ENCODE measurements around the gene GIT1.

GIT1 gene, protein sequence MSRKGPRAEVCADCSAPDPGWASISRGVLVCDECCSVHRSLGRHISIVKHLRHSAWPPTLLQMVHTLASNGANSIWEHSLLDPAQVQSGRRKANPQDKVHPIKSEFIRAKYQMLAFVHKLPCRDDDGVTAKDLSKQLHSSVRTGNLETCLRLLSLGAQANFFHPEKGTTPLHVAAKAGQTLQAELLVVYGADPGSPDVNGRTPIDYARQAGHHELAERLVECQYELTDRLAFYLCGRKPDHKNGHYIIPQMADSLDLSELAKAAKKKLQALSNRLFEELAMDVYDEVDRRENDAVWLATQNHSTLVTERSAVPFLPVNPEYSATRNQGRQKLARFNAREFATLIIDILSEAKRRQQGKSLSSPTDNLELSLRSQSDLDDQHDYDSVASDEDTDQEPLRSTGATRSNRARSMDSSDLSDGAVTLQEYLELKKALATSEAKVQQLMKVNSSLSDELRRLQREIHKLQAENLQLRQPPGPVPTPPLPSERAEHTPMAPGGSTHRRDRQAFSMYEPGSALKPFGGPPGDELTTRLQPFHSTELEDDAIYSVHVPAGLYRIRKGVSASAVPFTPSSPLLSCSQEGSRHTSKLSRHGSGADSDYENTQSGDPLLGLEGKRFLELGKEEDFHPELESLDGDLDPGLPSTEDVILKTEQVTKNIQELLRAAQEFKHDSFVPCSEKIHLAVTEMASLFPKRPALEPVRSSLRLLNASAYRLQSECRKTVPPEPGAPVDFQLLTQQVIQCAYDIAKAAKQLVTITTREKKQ

DNA sequence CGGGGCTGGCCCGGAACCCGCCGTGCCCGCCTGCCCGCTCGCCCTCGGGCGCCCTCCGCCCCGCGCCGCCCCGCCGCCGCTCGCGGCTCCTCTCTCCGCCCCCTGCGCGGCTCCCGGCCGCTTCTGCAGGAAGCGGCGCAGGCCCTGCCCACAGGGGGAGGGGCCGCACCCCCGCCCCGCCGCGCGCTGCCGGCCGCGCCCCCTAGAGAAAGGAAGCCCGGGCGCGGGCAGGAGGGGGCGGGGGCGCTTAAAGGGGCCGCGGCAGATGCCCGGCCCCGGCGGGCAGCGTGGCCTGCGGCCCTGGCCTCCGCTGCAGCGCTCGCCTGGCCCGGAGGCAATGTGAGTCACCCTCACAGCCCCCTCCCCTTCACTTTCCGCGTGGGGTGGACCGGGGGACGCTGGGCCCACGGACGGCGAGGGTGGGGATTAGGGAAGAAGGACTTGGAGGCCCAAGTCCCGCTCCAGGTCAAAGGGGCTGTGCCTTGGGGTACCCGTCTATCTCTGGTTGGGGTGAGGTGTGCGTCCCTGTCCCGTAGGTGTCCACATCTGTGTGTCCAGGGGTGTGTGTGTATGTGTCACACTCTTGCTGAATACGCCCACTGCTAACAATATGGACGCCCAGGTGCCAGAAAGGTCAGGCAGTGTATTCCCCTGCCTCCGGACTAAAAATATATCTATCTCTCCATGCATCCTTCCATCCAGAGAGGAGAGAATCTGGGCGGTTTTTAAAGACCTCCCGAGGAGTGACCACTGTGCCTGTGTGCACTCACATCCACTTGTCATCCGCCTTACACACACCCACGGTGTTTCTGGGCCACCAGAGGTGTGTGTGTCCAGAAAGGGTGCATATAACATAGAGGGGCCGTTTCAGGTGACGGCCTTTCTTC, at the start of gene GIT1:
Gene GIT1 (minus strand): TSS at position 125 of the 887 bp plus-strand sequence. CDS start 270 bp downstream, outside the sequence.
- Mint-ChIP-seq H3K27me3 (no peaks in the 10 kb centered on the region), H3K27ac (peak within 1 kb of the TSS; percentile 89), H3K4me3 (peak within 1 kb of the TSS; percentile 93), H3K9me3 (no peaks in the 10 kb centered on the region), H3K4me1 (peaks cover 74% of the 10 kb centered on the region), H3K36me3 (ENCODE audit: low read depth) (peaks cover 2% of the 10 kb centered on the region)
- peak; percentile 58 for ATAC-seq
- peak; percentile 83 for DNase-seq

- ATAC-seq, result no peak
- Mint-ChIP-seq H3K27ac (peak overlapping the region; percentile 10), H3K9me3 (no peaks in the 10 kb centered on the region), H3K4me1 (peaks cover 20% of the 10 kb centered on the region), H3K27me3 (no peaks in the 10 kb centered on the region), H3K4me3 (no peak overlapping the region), H3K36me3 (ENCODE audit: low read depth) (peaks cover 34% of the 10 kb centered on the region)
- no peak for DNase-seq
Measured at GRCh38 chr17:29633886-29634285, 44.4 kb upstream of the GIT1 start.

- Mint-ChIP-seq H3K27me3 (no peaks in the 10 kb centered on the region), H3K36me3 (ENCODE audit: low read depth) (peaks cover 24% of the 10 kb centered on the region), H3K4me3 (no peak overlapping the region), H3K27ac (peak overlapping the region; percentile 44), H3K4me1 (peaks cover 38% of the 10 kb centered on the region), H3K9me3 (no peaks in the 10 kb centered on the region)
- ATAC-seq, result no peak
- no peak for DNase-seq
Measured at GRCh38 chr17:29630630-29631193, 41.3 kb upstream of the GIT1 start.

DNA sequence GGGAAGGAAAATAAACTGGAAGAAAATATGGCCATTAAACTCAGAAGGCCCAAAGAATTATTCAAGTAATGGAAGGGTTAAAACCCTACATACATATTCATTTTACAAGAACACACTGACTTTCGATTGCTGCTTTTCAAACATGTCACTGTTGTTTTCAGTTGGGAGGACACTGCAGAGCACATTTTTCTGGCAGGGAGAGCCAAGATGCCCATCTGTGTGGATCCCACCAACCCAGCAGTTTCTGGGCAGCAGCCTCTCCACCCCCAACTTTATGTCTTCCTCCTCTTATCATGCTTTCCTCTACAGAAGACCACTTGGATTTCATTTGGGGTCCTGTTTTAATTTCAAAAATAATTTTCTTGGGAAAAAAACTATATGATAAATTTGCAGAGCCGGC, 40.4 kb upstream of the GIT1 start:
- no peak for ATAC-seq
- H3K27ac Mint-ChIP-seq, result peak overlapping the region; percentile 66
- H3K27me3 Mint-ChIP-seq, result no peaks in the 10 kb centered on the region
- no peaks in the 10 kb centered on the region for H3K9me3 Mint-ChIP-seq
- no peak for DNase-seq
- H3K4me1 Mint-ChIP-seq, result peaks cover 47% of the 10 kb centered on the region
- H3K36me3 Mint-ChIP-seq (ENCODE audit: low read depth), result peaks cover 21% of the 10 kb centered on the region
- no peak overlapping the region for H3K4me3 Mint-ChIP-seq

GRCh38 chr17:29628644-29629043, 39.2 kb upstream of the GIT1 start:
- no peak for ATAC-seq
- H3K4me3 Mint-ChIP-seq, result no peak overlapping the region
- no peak for DNase-seq
- H3K4me1 Mint-ChIP-seq, result peaks cover 59% of the 10 kb centered on the region
- H3K27me3 Mint-ChIP-seq, result no peaks in the 10 kb centered on the region
- peaks cover 15% of the 10 kb centered on the region for H3K36me3 Mint-ChIP-seq (ENCODE audit: low read depth)
- no peaks in the 10 kb centered on the region for H3K9me3 Mint-ChIP-seq
- peak overlapping the region; percentile 66 for H3K27ac Mint-ChIP-seq

- DNase-seq (no peak), ATAC-seq (no peak)
- H3K4me3 Mint-ChIP-seq, result no peak overlapping the region
- no peaks in the 10 kb centered on the region for H3K9me3 Mint-ChIP-seq
- H3K27ac Mint-ChIP-seq, result peak overlapping the region; percentile 80
- no peaks in the 10 kb centered on the region for H3K27me3 Mint-ChIP-seq
- peaks cover 15% of the 10 kb centered on the region for H3K36me3 Mint-ChIP-seq (ENCODE audit: low read depth)
- peaks cover 66% of the 10 kb centered on the region for H3K4me1 Mint-ChIP-seq
Measured at GRCh38 chr17:29627951-29628350, 38.5 kb upstream of the GIT1 start.

DNA sequence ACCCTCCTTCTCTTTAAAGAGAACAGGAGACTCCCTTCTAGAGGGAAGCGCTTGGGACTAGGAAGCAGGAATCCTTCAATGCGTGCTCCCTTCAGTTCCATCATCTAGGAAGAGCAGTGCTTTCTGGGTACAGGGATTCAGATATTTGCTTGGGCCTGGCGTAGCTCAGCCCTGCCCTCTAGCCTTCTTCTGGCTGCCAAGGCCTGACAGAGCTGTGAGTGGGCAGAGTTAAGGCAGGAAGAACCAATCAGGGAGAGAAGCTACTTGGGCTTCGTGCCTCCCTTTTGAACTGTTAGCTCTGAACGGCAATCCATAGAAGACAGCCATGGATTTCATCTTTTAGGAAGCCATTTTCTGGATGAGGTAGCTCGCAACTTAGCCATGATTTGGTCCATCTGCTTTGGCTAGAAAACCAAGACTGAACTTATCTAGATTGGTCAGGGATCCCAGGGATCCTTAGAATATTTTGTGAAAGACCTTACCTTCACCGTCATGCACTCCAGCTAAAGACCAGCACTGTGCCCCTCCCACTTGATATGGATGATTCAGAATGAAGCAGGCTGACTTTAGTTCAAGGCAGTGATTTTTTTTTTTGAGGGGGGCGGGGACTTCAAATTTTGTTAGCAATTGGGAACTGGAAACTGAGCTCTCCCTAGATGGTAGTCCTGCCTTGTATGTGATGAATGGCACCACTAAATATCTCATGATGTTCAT, 35.7 kb upstream of the GIT1 start:
- no peak for DNase-seq
- H3K27ac Mint-ChIP-seq, result peak overlapping the region; percentile 92
- H3K36me3 Mint-ChIP-seq (ENCODE audit: low read depth), result peaks cover 3% of the 10 kb centered on the region
- no peak overlapping the region for H3K4me3 Mint-ChIP-seq
- H3K27me3 Mint-ChIP-seq, result no peaks in the 10 kb centered on the region
- H3K4me1 Mint-ChIP-seq, result peaks cover 76% of the 10 kb centered on the region
- no peak for ATAC-seq
- H3K9me3 Mint-ChIP-seq, result no peaks in the 10 kb centered on the region

DNA sequence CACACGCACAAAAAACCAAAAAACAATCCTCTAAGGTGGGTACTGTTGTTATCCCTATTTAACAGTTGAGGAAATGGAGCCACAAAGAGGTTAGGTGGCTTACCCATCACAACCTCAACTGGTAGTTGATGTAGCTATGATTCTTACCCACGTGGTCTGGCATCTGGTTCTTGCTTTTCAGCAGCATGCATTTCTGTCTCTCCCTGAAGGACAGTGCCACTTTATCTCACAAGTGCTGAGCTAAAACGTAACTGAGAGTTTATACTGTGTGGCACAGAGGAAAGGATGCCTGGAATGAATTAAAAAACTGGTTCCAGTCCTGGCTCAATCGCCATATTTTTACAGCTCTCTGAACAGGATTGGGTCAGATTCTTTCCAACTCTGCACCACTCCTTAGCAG, 35.1 kb upstream of the GIT1 start:
- H3K27me3 Mint-ChIP-seq, result no peaks in the 10 kb centered on the region
- H3K4me1 Mint-ChIP-seq, result peaks cover 70% of the 10 kb centered on the region
- H3K9me3 Mint-ChIP-seq, result no peaks in the 10 kb centered on the region
- H3K4me3 Mint-ChIP-seq, result peak overlapping the region; percentile 79
- ATAC-seq (peak; percentile 33), DNase-seq (no peak)
- H3K27ac Mint-ChIP-seq, result peak overlapping the region; percentile 92
- H3K36me3 Mint-ChIP-seq (ENCODE audit: low read depth), result peaks cover 2% of the 10 kb centered on the region

GRCh38 chr17:29623283-29623647, 33.8 kb upstream of the GIT1 start:
- Mint-ChIP-seq H3K27me3 (no peaks in the 10 kb centered on the region), H3K36me3 (ENCODE audit: low read depth) (no peaks in the 10 kb centered on the region), H3K4me1 (peaks cover 58% of the 10 kb centered on the region), H3K27ac (peak overlapping the region; percentile 92), H3K4me3 (peak overlapping the region; percentile 79), H3K9me3 (no peaks in the 10 kb centered on the region)
- no peak for ATAC-seq
- DNase-seq, result no peak

DNA sequence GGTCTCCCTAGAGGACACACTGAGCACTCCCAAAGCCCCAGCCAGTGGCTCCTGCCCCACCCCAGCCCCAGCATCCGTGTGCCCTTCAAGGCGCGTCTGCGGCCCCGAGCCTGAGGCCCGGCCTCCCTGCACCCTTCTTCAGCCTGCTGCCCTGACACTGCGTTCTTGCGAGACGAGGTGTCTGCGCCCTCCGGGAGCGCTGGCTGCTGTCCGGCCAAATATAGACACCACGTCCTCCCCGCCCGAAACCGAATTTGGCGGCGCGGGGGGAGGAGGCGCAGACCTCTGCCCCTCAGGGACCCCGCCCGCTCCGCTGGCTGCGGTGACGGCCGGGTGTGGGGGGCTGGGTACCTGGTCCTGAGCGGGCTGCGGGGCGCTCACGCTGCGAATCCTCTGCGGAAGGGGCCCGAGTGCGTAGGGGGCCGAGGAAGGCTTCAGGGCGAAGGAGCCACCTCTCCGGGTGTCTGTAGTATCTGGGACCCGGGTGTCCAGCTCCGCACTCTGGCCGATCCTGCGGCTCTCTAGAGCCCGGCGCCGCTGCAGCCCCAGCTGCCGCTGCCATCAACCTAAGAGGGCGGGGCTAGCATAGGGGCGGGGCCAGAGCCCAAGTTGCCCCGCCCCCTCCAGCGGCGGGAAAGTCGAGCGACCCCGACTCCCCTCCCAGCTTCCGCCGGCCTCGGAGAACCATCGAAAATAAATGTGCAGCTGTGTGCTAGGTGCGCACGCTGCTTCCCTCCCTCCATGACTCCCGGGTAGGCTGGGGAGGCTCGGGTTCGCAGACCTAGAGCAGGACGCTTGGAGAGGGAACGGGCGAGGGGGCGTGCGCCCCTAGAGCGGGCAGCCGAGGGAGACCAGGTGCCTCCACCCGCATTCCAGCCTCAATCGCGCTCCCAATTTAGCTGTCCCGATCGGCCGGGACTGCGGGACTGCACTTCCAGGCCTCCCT, 33.2 kb upstream of the GIT1 start, which contains the start of gene CORO6:
Gene CORO6 (minus strand): TSS at position 576 of the 946 bp plus-strand sequence. CDS start 1,491 bp downstream, outside the sequence.
- peak within 1 kb of the TSS; percentile 92 for H3K27ac Mint-ChIP-seq
- H3K4me1 Mint-ChIP-seq, result peaks cover 54% of the 10 kb centered on the region
- peak; percentile 16 for ATAC-seq
- H3K9me3 Mint-ChIP-seq, result no peaks in the 10 kb centered on the region
- no peaks in the 10 kb centered on the region for H3K27me3 Mint-ChIP-seq
- DNase-seq, result peak; percentile 78
- no peaks in the 10 kb centered on the region for H3K36me3 Mint-ChIP-seq (ENCODE audit: low read depth)
- peak within 1 kb of the TSS; percentile 79 for H3K4me3 Mint-ChIP-seq

DNA sequence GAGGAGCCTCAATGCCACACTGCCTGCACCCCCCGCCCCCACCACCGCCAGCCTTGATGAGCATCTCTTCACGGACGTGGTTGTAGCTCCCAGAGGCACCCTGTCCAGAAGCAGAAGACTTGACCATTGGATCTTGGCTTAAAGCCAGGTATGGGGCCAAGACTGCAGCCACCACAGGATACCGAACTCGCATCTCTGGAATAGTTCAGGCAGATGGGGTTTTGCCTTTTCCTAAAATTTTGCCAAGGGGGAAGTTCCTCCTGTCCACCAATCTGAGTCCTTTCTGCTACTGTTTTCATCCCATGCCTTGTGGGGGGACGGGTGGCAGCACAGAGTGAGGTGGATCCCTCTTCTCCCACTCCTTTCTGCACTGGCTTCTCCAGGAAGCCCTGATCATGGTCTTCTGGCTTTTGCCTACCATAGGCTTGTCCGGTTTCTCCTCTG, 32.3 kb upstream of the GIT1 start:
- no peaks in the 10 kb centered on the region for H3K9me3 Mint-ChIP-seq
- peaks cover 59% of the 10 kb centered on the region for H3K4me1 Mint-ChIP-seq
- no peak overlapping the region for H3K27ac Mint-ChIP-seq
- H3K27me3 Mint-ChIP-seq, result no peaks in the 10 kb centered on the region
- no peak for ATAC-seq
- H3K4me3 Mint-ChIP-seq, result peak overlapping the region; percentile 79
- no peaks in the 10 kb centered on the region for H3K36me3 Mint-ChIP-seq (ENCODE audit: low read depth)
- DNase-seq, result no peak

GRCh38 chr17:29620779-29621500, 31.5 kb upstream of the GIT1 start:
- Mint-ChIP-seq H3K4me3 (peak overlapping the region; percentile 79), H3K27me3 (no peaks in the 10 kb centered on the region), H3K27ac (peak overlapping the region; percentile 2), H3K4me1 (peaks cover 63% of the 10 kb centered on the region), H3K36me3 (ENCODE audit: low read depth) (no peaks in the 10 kb centered on the region), H3K9me3 (no peaks in the 10 kb centered on the region)
- DNase-seq (no peak), ATAC-seq (no peak)
